ENCODE measurements around the gene TEX11. TPM values are rescaled to one million over a fixed set of nuclear protein-coding genes. Genes with fewer than 3 reads are reported as not detected.

Gene TEX11
- polyA plus RNA-seq, 1 of the 3 experiments (the other 2 are of a cell fraction), result not detected

DNA sequence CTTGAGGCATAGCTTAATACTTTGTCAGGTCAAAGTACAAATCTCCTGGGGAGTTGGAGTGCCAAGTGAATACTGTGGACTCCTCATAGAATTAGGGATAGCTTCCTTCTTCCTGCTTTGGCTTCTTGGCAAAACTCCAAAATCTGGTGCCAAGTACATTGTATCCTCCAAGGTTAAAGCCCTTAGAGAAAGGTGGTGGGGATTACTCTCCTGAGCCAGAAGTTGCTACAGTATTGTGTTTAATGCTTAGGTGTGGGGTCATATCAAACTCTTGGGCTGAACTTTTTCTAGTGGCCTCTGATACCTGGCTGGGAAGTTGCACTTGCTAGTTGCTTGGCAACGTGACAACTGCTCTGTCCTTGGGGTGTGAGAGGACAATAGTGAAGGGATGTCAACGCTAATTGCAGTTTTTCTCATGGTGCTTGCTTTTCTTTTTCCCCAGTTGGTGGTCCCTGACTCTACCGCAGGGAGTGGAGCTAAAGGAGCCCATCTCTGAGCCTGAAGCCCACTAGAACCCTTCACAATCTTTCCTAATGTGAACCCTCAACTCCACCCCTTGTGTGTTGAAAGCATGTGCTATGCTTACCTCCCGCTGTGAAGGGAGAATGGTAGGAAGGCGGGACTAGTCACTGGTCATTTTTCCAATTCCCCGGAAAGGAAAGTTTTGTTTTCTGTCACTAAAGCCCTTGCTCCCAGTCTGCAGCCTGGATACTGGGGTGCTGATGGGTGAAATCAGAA, 428.4 kb downstream of the TEX11 start:
- no peak for DNase-seq
- H2AFZ ChIP-seq (ENCODE audit: low read depth), result no peak overlapping the region
- peak overlapping the region; percentile 26; the same call in 1 of the 2 replicates for H3K9ac ChIP-seq
- peaks cover 0 to 20% of the 10 kb centered on the region in 2 experiments; a peak in 3 of 4 replicates for H3K4me1 ChIP-seq (ENCODE audit: control insufficient read depth in 1 of 2, insufficient read depth in 2 of 2, low read depth in 1 of 2, low read length in 1 of 2)
- WGBS (ENCODE audit: low lambda C conversion rate), result 55% methylated on average over 6 of the region's 6 CpGs
- no peaks in the 10 kb centered on the region for H3K27me3 ChIP-seq (ENCODE audit: insufficient read depth)
- no peaks in the 10 kb centered on the region for H3K9me2 ChIP-seq
- POLR2A ChIA-PET, result no interaction called here
- TF ChIP-seq USF2 (IDR thresholded peaks at IDR 0.05; ENCODE audit: borderline replicate concordance, low read depth, low read length) (no peak), NFIC (IDR thresholded peaks at IDR 0.05; ENCODE audit: borderline replicate concordance) (peak; percentile 44)
- H4K20me1 ChIP-seq (ENCODE audit: insufficient read depth), result no peaks in the 10 kb centered on the region
- CTCF ChIA-PET, result no interaction called here
- H3K36me3 ChIP-seq (replicated peaks in 1 of 2; ENCODE audit: control insufficient read depth in 1 of 2, insufficient read depth in 2 of 2, low read length in 1 of 2), result peaks cover 0 to 3% of the 10 kb centered on the region in 2 experiments
- no peaks in the 10 kb centered on the region for H3K9me3 ChIP-seq
- H3F3A ChIP-seq (replicated peaks; ENCODE audit: insufficient read depth), result peaks cover 10% of the 10 kb centered on the region
- peak overlapping the region in 1 of 2 experiments; percentile 90; a peak in 2 of 4 replicates for H3K27ac ChIP-seq (ENCODE audit: low read depth in 2 of 2, low read length in 1 of 2)
- H3K79me2 ChIP-seq (ENCODE audit: insufficient read depth), result no peaks in the 10 kb centered on the region
- H3K4me2 ChIP-seq, result peak overlapping the region; percentile 65; the same call in 1 of the 2 replicates
- H3K4me3 ChIP-seq (ENCODE audit: low read depth in 2 of 2, low read length in 1 of 2), result peak overlapping the region in 1 of 2 experiments; percentile 3; a peak in 1 of 4 replicates

DNA sequence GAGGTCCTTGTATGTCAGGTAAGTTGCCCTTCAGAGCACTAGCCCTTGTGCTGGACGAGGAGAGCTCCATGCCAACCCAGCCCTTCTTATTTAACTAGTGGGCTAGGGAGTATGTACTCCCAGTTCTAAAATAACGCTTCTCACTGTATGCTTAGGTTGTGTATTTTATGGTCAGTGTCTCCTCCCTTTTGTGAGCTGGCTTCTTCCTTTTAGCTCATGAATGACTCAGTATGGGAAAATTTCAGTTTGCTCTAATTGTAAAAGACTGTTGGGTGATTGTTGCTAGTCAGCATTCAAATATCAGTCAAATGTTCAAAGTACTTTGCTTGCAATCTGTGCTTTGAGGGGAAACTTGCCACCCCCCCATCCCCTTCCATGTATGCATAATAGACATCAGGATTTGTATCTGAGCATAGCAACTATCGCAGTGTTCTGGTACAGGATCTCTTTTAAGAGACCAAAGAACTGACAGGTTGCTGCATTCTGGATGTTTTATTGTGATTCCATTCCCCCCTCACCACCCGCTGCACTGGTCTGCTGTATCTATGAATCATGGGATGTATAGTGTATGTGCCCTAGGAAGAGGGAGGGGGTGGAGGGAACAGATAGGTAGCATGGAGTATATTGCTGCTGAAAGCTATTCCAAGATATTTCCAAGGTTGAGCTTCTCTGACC, 429.1 kb downstream of the TEX11 start:
- no peak overlapping the region for H2AFZ ChIP-seq (ENCODE audit: low read depth)

More for the DNA sequence above, 429.1 kb downstream of the TEX11 start:
- peak; percentile 47; the same call in 1 of the 2 replicates for TF ChIP-seq FOSL2 (IDR thresholded peaks at IDR 0.05; ENCODE audit: borderline replicate concordance, low read depth)
- peak; percentile 28; the same call in 1 of the 2 replicates for TF ChIP-seq JUND (IDR thresholded peaks at IDR 0.05)
- TF ChIP-seq POLR2AphosphoS5 (IDR thresholded peaks at IDR 0.05; ENCODE audit: low read depth, low read length), result no peak
- TF ChIP-seq EP300 (IDR thresholded peaks at IDR 0.05; ENCODE audit: borderline replicate concordance in 1 of 2, low read depth in 1 of 2, low read length in 1 of 2), result 0 out of 4 replicates have a peak, but pooled peaks of 1 of the 2 experiments have one; percentile 4
- Histone ChIP-seq H3K27me3 (ENCODE audit: insufficient read depth) (no peaks in the 10 kb centered on the region), H3K9me2 (no peaks in the 10 kb centered on the region), H3K9ac (peak overlapping the region; percentile 55; the same call in 1 of the 2 replicates), H3K36me3 (replicated peaks in 1 of 2; ENCODE audit: control insufficient read depth in 1 of 2, insufficient read depth in 2 of 2, low read length in 1 of 2) (peaks cover 0 to 3% of the 10 kb centered on the region in 2 experiments), H3F3A (replicated peaks; ENCODE audit: insufficient read depth) (peaks cover 10% of the 10 kb centered on the region), H3K27ac (ENCODE audit: low read depth in 2 of 2, low read length in 1 of 2) (peak overlapping the region in 1 of 2 experiments; percentile 90; a peak in 2 of 4 replicates), H3K9me3 (no peaks in the 10 kb centered on the region), H3K4me1 (ENCODE audit: control insufficient read depth in 1 of 2, insufficient read depth in 2 of 2, low read depth in 1 of 2, low read length in 1 of 2) (peaks cover 0 to 20% of the 10 kb centered on the region in 2 experiments; a peak in 3 of 4 replicates), H3K4me2 (peak overlapping the region; percentile 65), H3K4me3 (ENCODE audit: low read depth in 2 of 2, low read length in 1 of 2) (peak overlapping the region in 1 of 2 experiments; percentile 3; a peak in 1 of 4 replicates), H3K79me2 (ENCODE audit: insufficient read depth) (no peaks in the 10 kb centered on the region), H4K20me1 (ENCODE audit: insufficient read depth) (no peaks in the 10 kb centered on the region)
- no peak for DNase-seq
- ChIA-PET POLR2A (no interaction called here), CTCF (interaction anchor here (1.3 kb wide), 1 partner anchor 24 kb away, joined by 5 read pairs; no protein-coding TSS in a partner anchor)
- WGBS (ENCODE audit: low lambda C conversion rate), result 8% methylated on average over 4 of the region's 4 CpGs

Small RNAs within 50 kb of the gene (small RNA-seq; reads per million reads assigned to genes)
- gene SNORD3E, result 0 reads per million in 7 experiments

Other genes starting within 250 kb of the TEX11 start
- not detected in 2 replicates for gene SLC7A3, start 22.4 kb upstream of the TEX11 start, polyA plus RNA-seq (2012; rRNA removed)
- 39.8 and 51.5 TPM in 2 replicates for gene SNX12, start 159.6 kb upstream of the TEX11 start, polyA plus RNA-seq (2012; rRNA removed)
- gene FOXO4, start 187.1 kb upstream of the TEX11 start, polyA plus RNA-seq (2012; rRNA removed), result 1.9 TPM in 2 replicates
- gene CXorf65, start 198.0 kb upstream of the TEX11 start, polyA plus RNA-seq (2012; rRNA removed), result not detected in 2 replicates
- gene IL2RG, start 202.9 kb upstream of the TEX11 start, polyA plus RNA-seq (2012; rRNA removed), result 0.24 TPM in 1 of 2 replicates, not detected in the other
- gene MED12, start 209.9 kb upstream of the TEX11 start, polyA plus RNA-seq (2012; rRNA removed), result 11.3 and 18.5 TPM in 2 replicates
- gene NLGN3, start 236.1 kb upstream of the TEX11 start, polyA plus RNA-seq (2012; rRNA removed), result 4.4 and 5.3 TPM in 2 replicates